ENCODE data around the gene MISP. TPM values are rescaled to one million over a fixed set of nuclear protein-coding genes. Genes with fewer than 3 reads are reported as not detected.
A peak's percentile ranks its signal among the peaks of the same experiment; 100 is the strongest.

The MISP gene
- total RNA-seq, 2 experiments from 2014 or later, result not detected

- Mint-ChIP-seq H3K27me3 (no peaks in the 10 kb centered on the region), H3K27ac (no peak overlapping the region), H3K4me1 (ENCODE audit: low read depth) (peaks cover 2% of the 10 kb centered on the region), H3K36me3 (ENCODE audit: low read depth) (no peaks in the 10 kb centered on the region), H3K9me3 (no peaks in the 10 kb centered on the region), H3K4me3 (no peak overlapping the region)
- no peak for TF ChIP-seq CTCF (IDR thresholded peaks at IDR 0.05)
- ATAC-seq (no peak), DNase-seq (no peak)
- intact Hi-C loops (cut with micrococcal nuclease), result loop anchor here (10.0 kb wide), 1 partner anchor 148 kb away; the partner anchor contains the start of gene HCN2
- CTCF ChIA-PET, result no interaction called here
- POLR2A ChIA-PET, result no interaction called here
These were observed 18.5 kb upstream of the MISP start for GRCh38 chr19:732148-733069.

- no peak overlapping the region for H3K27ac Mint-ChIP-seq
- ATAC-seq (no peak), DNase-seq (no peak)
- CTCF ChIA-PET, result interaction anchor here (0.6 to 1.4 kb wide), 17 partner anchors 11 to 150 kb away, joined by 3 to 13 read pairs (median 4); partner anchors contain the start of gene RNF126
- intact Hi-C loops (cut with micrococcal nuclease), result loop anchor here (1.0 to 10.0 kb wide), 2 partner anchors 70 to 150 kb away; partner anchors contain the start of gene HCN2
- POLR2A ChIA-PET, result no interaction called here
- H3K4me3 Mint-ChIP-seq, result no peak overlapping the region
- no peaks in the 10 kb centered on the region for H3K36me3 Mint-ChIP-seq (ENCODE audit: low read depth)
- peaks cover 1% of the 10 kb centered on the region for H3K27me3 Mint-ChIP-seq
- H3K4me1 Mint-ChIP-seq (ENCODE audit: low read depth), result peaks cover 2% of the 10 kb centered on the region
- no peaks in the 10 kb centered on the region for H3K9me3 Mint-ChIP-seq
- TF ChIP-seq CTCF (IDR thresholded peaks at IDR 0.05), result no peak
These were observed 16.2 kb upstream of the MISP start for GRCh38 chr19:734716-735115.

GRCh38 chr19:736125-736524, 14.8 kb upstream of the MISP start:
- no peak for TF ChIP-seq CTCF (IDR thresholded peaks at IDR 0.05)
- Mint-ChIP-seq H3K27me3 (peaks cover 1% of the 10 kb centered on the region), H3K9me3 (no peaks in the 10 kb centered on the region), H3K4me1 (ENCODE audit: low read depth) (peaks cover 2% of the 10 kb centered on the region), H3K27ac (no peak overlapping the region), H3K36me3 (ENCODE audit: low read depth) (no peaks in the 10 kb centered on the region), H3K4me3 (no peak overlapping the region)
- no peak for ATAC-seq
- CTCF ChIA-PET, result no interaction called here
- POLR2A ChIA-PET, result no interaction called here
- intact Hi-C loops (cut with micrococcal nuclease), result loop anchor here (10.0 kb wide), 1 partner anchor 151 kb away; the partner anchor contains the start of gene HCN2
- DNase-seq, result no peak

- intact Hi-C loops (cut with micrococcal nuclease), result loop anchor here (10.0 kb wide), 1 partner anchor 153 kb away; the partner anchor contains the start of gene HCN2
- ChIA-PET POLR2A (no interaction called here), CTCF (interaction anchor here (0.7 to 1.9 kb wide), 3 partner anchors 68 to 155 kb away, joined by 3 to 5 read pairs (median 3); no protein-coding TSS in a partner anchor)
- Mint-ChIP-seq H3K27me3 (peaks cover 1% of the 10 kb centered on the region), H3K4me1 (ENCODE audit: low read depth) (peaks cover 2% of the 10 kb centered on the region), H3K4me3 (no peak overlapping the region), H3K27ac (no peak overlapping the region), H3K9me3 (no peaks in the 10 kb centered on the region), H3K36me3 (ENCODE audit: low read depth) (no peaks in the 10 kb centered on the region)
- ATAC-seq (peak; percentile 76), DNase-seq (peak; percentile 67)
- TF ChIP-seq CTCF (IDR thresholded peaks at IDR 0.05), result peak; percentile 66
These were observed 13.3 kb upstream of the MISP start for GRCh38 chr19:737591-738093.
